ENCODE measurements around the gene RBPMS2.
"Not testable (repeated sequence)": the region's sequence is repeated elsewhere in the genome, so short reads cannot be mapped to it uniquely, and the experiment has no call there.

The RBPMS2 gene

DNA sequence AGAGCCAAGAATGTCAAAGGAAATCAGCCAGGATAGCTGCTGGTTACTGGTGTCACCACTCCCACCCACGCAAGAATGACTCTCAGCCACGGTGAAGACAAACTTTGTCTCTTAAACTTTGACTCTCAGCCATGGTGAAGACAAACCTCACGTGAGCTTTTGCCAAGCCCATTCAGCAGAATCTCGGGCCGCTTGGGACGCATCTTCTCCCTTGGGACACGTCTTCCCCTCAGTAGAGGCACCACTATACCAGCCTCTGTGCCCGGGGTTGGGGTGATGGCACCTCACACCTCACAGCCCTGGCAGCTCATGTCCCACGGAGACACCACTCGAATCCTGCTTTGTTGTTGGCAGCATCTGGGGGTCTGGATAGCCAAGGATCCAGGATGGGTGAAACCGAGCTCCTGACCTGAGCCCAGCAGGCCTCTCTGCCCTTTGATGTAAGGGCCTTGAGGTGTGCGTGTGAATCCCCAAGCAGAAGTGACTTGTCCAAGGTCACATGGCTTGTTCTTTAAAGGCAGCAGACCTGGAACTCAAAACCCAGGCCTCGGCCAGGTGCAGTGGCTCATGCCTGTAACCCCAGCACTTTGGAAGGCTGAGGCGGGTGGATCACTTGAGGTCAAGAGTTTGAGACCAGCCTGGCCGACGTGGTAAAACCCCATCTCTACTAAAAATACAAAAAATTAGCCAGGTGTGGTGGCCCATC lies 21.8 kb downstream of the RBPMS2 start:
- DNase-seq (ENCODE audit: low read depth), result no peak

DNA sequence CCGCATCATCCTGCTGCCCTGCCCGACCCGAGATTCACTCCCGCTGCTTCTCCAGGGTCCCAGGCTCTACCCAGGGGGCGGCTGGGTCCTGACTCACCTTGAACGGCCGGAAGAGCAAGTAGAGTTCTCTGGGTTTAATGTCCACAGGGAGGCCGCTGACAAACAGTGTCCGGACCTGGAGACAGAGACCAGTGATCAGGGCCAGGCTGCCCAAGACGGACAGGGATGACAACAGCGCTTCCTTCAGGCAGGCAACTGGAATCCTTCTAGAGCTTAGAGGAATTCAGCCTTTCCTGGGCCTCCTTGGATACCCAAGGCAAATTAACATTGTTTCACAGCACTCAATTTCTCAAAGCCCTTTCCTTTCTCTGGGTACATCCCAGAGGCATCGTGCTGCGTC lies 23.9 kb downstream of the RBPMS2 start:
- no peak for DNase-seq (ENCODE audit: low read depth)

DNA sequence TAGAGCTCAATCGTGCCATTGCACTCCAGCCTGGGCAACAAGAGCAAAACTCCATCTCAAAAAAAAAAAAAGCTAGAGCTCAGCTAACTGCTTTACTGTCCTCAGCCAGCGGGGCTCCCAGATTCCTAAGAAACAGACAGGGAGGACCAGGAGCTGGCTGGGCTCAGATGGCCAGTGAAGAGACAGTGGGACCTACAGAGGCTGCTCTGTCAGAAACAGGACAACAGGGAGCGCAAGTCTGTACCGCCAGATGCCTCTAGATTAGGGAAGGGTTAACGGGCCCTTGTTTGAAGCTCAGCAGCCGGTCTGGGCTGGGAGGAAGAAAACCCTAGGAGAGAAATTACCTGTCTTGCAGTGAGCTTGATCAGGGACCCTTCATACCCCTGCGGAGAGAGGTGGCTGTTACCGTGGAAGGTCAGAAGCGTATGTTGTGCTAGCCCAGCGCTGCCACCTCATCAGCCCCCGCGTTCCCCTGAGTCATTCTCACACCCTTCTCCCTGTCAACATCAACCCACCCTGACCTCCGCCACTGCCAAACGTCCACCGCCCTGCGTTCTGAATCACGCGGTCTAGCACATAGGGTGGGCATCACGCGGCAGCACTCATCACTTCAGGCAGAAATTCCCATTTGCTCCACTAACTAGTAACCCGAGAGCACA lies 25.3 kb downstream of the RBPMS2 start:
- DNase-seq (ENCODE audit: low read depth), result no peak

DNA sequence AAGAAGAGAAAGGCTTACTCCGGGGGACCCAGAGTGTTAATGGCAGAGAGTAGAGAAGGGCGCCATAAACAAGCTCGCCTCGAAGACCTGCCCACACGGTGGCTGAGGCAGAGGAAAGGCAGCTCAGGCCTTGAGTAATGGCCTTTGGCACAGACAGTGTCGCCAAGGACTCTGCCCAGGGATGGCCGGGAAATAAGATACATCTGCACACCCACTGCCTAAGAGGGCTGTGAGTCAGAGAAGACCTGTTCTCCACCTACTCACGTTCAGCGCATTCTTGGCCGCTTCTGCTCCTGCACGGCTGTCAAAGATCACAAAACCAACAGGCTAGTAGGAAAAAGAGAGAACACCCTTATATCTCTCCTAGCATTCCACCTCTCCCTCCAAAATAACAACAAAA lies 26.2 kb downstream of the RBPMS2 start:
- no peak for DNase-seq (ENCODE audit: low read depth)

DNA sequence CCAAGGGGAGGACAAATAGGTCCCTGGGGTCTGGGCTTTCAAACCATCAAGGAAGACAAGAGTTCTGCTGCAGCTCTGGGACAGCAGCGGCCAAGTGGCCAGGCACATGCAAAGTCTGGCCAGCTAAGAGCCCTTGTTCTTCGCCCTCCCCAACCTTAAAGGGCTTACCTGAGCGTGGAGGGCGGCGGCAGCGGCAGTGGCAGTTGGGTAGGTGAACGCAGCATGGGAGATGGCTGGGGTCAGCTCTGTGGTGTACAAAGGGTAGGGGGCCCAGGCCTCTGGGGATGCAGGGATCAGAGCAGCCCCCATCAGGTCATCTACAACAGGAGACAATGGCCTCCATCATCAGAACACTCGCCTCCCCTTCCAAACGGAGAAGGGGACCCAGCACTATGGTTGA lies 27.1 kb downstream of the RBPMS2 start:
- DNase-seq (ENCODE audit: low read depth), result no peak

DNA sequence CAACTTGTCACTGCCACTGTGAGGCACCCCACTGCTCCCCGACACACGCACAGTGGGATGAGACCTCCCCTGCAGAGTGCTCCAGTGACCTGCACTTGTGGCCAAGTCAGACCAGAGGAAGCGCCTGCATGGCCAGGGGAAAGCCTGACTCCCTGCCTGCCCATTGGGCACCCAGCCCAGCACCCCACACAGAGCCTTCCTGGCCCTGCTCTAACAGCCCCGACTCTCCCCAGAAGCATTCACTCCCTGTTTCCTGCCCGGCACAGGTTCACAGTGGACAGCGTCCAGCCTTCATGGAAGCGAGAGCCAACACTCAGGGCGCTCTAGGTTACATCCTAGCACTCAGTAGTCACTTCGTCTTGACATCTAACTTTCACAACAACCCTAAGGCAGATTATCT lies 27.8 kb downstream of the RBPMS2 start:
- DNase-seq (ENCODE audit: low read depth), result no peak

DNA sequence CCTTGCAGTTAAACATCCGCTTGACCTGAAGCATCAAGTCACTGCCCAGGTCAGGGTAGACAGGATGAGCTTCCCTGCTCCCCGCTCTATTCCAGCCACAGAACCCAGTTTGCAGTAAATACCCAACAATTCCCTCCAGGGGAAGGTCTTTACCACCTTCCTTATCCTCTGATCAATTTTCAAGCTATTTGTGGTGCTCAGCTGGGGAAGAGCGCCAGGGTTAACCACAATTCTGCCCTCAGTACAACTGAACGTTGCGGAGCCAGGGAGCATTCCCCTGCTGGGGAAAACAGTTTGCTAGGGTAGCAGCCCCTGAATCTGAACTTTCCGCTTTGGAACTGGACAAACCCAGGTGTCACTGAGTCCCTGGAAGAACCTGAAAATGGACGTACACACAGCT lies 28.5 kb downstream of the RBPMS2 start:
- DNase-seq (ENCODE audit: low read depth), result no peak

DNA sequence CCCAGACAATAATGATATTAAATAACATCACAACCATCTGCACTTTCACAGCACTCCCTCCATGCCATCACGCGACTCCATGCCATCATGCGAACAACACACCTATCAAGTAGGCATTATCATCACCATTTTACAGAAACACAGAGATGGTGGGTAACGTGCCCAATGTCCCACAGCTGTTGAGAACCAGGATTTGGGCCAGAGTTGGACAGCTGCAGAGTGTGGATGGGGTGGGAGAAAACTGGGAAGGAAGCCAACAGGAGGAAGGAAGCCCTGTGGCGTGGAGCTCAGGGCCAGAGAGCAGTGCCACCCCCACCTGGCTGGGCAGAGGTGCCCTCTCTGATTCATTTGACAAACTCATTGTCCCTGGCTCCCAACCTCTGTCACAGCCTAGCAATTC lies 29.0 kb downstream of the RBPMS2 start:
- DNase-seq (ENCODE audit: low read depth), result no peak

DNA sequence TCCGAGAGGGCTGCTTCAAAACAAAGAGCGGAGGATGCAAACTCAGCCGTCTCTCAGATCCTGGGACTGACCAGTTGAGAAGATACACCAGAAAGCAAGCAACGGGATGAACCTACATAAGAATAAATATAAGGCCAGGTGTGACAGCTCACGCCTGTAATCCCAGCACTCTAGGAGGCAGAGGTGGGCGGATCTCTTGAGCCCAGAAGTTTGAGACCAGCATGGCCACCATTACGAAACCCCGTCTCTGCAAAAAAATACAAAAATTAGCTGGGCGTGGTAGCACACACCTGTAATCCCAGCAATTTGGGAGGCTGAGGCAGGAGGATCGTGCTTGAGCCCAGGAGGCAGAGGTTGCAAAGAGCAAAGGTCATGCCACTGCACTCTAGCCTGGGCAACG lies 31.7 kb downstream of the RBPMS2 start:
- DNase-seq (ENCODE audit: low read depth), result no peak

DNA sequence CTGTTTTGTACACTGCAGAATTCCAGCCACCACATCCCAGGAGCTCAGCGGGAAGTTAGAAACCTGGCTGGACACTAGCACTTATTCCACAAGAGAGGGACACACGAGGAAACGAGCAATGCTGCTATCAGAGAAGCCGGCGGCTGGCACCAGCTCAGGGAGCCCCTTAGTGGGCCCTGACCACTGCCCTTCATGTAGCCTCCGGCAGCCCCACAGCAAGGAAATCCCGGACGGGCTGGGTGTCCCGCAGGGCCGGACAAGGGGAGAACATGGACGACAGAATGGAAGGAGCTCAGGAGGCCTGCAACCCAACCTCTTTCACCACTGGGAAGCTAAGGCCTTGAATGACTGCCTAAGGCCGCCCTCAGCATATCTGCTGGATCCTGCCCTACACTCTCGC lies 32.5 kb downstream of the RBPMS2 start:
- DNase-seq (ENCODE audit: low read depth), result no peak

DNA sequence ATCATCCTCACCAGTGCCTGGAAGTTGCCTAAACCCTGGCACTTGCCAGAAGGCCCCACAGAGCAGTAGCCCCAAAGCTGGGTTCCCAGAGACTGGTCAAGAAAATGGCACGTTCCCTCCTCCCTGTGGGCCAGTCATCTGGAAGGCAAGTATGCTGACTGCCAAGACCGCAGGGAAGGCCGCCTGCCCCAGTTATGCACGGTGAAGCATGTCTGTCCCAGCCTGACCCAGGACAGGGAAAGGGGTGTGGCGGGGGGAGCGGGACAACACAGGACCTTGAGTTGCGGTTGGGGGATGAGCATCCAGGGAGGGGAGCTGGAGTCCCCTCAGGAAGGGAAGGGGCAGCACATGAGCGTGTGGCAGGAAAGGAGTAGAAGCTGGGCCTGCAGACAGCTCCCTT lies 33.0 kb downstream of the RBPMS2 start:
- no peak for DNase-seq (ENCODE audit: low read depth)

DNA sequence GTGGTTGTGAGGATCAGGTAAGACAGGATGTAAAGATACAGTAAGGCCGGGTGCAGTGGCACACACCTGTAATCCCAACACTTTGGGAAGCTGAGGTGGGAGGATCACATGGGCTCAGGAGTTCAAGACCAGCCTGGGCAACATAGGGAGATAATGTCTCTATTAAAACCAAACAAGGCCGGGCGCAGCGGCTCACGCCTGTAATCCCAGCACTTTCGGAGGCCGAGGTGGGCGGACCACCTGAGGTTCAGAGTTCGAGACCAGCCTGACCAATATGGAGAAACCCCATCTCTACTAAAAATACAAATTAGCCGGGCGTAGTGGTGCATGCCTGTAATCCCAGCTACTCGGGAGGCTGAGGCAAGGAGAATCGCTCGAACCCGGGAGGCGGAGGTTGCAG lies 33.7 kb downstream of the RBPMS2 start:
- not testable (repeated sequence) for DNase-seq (ENCODE audit: low read depth)

DNA sequence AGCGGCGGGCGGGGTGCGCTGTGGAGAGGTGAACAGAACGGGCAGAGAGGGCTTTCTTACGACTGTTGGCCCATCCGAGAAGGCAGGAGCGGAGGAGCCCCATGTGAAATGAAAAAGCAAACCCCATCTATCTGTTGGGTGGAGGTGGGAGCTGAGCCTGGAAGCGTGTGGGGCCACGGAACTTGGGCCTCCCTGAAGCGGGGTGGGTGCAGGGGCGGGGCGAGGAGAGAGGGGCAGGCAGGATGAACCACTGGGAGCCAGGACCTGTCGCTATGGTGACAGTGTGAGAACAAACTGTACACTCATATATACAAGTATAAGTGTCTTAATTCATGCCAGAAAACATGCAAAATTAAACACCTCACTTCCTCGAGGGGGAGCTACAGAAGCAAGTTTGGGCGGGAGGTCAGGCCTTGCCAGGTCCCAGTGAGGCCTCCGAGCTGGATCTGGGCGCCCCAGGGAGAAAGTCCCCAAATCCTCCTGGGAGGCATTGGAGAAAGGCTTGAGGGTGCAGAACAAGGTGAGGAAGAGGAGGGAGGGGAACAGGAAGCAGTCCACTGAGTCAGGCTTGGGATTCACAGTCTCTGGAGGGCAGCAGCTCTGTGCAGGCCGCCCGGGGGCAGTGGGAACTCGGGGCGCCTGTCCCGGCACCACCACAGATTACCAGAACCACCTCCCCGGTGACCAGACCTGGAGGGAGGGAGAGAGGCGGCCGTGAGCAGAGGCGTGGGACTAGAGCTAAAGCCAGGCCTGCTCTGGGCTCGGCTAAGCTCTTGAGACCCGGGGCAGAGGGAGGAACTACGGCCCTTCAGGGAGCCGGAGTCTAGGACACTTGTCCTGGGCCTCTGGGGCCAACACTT lies 34.8 kb downstream of the RBPMS2 start:
- DNase-seq (ENCODE audit: low read depth), result no peak

DNA sequence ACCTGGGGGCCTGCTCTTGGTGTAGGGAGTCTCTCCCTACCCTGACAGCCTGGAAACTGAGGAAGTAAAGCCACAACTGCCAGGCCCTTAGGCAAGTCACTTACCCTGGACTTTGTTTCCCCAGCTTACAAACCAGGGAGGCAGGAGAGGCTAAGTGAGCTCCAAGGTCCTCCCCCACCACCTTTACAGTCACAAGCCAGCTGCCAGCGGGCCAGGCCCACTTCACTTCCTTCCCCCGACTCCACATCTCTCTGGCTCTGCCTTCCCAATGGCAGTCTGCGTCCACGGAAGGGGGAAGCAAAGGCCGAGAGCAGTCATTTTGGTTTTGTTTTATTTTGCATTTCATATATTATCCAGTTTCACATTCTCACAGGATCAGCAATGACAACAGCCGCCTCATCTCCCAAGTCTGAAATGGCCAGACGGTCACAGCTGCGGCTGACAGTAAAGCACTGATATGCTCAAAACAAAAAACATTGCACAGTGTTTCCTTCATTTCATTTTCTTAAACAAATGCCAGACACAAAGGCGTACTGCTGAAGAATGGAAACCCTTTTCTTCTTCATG lies 35.7 kb downstream of the RBPMS2 start:
- no peak for DNase-seq (ENCODE audit: low read depth)

DNA sequence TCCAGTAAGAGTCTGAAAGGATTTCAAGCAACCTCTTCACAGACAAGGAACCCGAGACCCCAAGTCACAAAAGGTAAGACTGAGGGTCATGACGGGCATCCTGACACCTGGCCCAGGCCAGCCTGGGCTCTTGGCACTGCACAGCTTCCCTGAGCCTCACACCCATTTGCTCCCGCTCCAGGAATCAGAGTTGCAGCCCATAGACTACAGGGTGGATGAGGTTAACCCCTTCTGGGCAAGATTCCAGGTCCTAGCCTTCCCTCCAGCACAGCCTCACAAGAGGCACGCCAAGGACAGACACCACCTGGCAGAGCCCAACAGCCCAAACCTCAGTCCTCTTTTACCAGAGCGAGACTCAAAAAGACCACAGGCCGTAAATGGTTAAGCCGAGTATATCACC lies 36.2 kb downstream of the RBPMS2 start:
- no peak for DNase-seq (ENCODE audit: low read depth)

DNA sequence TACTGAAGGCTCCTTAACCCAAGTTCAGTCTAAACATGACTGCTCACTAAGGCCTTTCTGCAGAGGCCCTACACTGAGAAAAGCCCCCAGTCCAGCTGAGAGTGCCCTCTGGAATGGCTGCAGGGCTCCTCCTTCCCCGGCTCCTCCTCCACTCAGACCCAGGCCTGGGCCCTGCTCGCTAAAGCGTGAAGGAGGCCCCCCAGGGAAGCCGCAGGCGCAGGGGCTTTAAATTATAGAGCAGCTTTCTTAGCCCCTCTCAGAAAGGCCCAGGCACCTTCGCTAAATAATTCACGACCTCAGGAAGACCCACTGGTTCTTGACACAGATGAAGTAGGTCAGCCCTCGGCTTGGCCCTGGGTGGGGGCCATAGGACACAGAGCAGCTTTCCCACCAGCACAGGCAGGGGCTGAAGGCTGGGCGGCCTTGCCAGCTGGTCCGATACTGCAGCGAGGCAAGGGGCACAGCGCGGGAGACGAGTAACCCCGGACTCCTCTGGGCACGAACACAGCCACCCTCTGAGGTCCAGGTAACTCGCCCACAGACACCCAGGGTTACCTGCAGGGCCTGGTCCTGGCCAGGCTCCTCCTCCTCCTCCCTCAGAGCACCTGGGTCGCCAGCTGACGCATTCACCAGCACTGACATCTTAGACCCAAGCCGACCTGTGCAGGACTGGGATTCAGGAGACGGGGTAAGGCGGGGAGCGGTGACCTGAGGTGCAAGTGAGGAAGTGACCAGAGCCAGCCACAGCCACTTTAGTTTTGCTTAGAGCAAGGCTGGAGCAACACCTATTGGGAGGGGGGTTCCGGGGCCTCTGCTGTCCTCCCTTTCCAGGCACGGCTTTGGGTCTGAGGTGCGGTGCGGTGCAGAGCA lies 36.9 kb downstream of the RBPMS2 start:
- DNase-seq (ENCODE audit: low read depth), result no peak

DNA sequence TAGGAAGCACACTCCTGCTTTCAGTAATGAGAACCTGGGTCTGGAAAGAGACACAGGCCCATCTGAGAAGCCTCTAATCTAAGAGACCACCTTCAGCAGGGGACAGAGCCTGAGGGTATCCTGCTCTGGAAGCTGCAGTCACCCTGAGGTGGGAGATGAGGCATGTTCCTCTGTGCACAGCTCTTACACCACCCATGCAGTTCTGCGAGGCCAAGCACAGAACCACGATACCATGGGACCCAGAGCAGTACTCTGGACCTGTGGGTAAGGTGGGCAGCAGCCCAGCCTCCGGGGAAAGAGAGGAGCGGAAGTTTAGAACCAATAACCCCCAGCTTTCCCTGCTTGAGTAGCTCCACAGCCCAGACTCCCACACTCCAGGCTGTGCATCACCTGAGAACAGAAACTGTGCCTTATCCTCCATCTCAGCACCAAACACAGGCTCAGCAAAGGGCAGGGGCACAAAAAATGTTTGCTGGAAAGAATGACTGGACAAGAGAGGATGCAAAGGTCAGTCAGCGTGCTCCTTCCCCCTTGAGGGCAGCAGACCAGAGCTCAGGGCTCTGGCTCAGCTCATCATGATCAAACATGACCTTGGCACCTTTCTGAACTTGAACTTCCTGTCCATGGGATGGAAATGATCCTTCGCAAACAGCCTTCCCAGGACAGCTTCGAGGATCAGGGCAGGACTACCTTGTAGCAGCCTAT lies 43.1 kb downstream of the RBPMS2 start:
- no peak for DNase-seq (ENCODE audit: low read depth)

DNA sequence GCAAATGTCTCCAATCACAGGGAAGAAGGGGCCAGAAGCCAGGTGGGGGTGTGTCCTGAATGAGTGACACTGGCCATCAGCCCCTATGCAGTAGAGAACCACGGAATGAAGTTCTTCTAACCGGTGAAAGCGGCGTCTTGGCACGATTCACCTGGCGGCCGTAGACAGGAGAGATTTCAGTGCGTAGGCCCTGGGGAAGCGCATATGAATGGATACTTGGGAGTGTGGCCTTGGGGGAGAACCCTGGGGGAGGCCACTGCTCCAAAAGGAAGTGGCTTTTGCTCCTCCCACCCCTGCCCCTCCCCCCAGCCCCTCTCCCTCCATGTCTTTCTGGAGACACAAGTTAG lies 43.6 kb downstream of the RBPMS2 start:
- no peak for DNase-seq (ENCODE audit: low read depth)

DNA sequence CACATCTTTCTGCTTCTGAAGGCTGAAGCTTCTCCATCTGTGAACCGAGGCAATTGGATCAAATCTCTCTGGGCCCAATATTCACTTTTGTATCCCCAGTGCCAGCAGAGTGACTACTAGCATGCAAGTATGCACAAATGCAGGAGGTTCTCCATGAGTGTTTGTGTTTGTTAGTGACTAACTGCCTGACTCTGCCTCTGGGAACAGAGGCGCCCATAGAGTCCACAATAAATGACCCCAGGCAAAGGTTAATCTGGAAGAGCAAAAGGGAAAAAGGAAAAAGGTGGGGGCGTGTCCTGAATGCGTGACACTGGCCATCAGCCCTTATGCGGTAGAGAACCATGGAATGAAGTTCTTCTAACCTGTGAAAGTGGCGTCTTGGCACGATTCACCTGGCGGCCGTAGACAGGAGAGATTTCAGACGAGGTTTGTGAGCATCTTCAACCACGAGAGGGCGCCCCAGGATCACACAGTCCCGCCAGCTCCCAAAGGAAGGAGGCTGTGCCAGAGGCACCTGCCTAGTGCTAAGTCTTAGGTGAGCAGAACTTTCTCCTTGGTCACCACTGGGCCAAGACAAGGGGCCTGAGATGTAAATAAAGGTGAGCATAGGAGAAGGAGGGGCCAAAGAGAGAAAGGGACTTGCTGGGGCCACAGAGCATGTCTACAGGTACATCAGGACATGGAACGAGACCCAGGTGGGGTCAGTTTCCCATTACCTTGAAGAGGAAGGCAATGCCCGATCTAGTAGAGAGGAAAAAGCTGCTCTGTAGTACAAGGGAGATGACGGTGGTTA lies 44.2 kb downstream of the RBPMS2 start:
- peak; percentile 81 for DNase-seq (ENCODE audit: low read depth)

DNA sequence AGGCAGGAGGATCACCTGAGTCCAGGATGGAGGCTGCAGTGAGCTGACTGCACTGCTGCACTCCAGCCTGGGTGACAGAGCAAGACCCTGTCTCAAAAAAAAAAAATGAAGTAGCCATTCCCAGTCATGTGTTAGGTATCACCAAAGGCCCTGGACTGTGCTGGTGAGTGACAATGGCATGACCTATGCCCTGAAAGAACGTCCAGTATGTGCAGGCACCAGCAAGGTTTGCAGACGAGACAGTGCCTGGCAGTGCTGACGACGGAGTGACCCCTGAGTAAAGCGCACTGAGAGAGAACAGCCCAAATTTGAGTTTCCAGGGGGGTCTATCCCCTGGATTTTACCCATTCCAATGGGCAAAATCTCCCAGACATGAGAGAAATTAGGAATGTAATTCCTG lies 45.2 kb downstream of the RBPMS2 start:
- DNase-seq (ENCODE audit: low read depth), result no peak
